A172 (cell line): ENCODE data around the gene ADAM20. TPM values are rescaled to one million over a fixed set of nuclear protein-coding genes. Genes with fewer than 3 reads are reported as not detected.
"Not testable (repeated sequence)": the region's sequence is repeated elsewhere in the genome, so short reads cannot be mapped to it uniquely, and the experiment has no call there.

Experiments used
- DNase-seq: peaks from one replicate; pipeline ENCODE4 v3.0.0-alpha.2; 2015; ENCODE audit warnings: low spot score
- total RNA-seq: library from RNA; depleted of rRNA; stranded (reverse); fragments of >200 nt; shearing (Covaris generic); gene quantifications from 2 replicates; pipeline ENCODE4 v1.2.3, GENCODE V29; 2014; rRNA removed

The ADAM20 gene
- total RNA-seq, result 0.14 TPM in 1 of 2 replicates, not detected in the other

DNA sequence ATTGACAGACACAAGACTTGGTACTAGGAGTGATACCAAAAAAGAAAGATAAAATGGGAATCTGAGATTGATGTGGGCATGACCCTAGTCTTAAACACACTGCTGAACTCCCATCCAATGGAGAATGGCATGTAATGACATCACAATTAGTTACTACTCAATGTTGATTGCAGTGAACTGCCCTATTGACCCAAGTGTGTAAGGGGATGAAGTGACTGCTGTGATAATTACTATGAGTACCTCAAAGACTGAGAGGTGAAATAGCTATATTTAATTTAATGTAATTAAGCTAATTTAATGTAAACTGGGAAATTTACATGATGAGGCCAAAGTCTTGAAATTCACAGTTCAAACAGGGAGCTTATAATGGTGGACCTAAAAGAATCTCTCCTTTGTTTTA, at the start of gene ADAM20:
Gene ADAM20 (minus strand): TSS at position 101 of the 400 bp plus-strand sequence. CDS start 10,247 bp downstream, outside the sequence.
- DNase-seq, result no peak

DNA sequence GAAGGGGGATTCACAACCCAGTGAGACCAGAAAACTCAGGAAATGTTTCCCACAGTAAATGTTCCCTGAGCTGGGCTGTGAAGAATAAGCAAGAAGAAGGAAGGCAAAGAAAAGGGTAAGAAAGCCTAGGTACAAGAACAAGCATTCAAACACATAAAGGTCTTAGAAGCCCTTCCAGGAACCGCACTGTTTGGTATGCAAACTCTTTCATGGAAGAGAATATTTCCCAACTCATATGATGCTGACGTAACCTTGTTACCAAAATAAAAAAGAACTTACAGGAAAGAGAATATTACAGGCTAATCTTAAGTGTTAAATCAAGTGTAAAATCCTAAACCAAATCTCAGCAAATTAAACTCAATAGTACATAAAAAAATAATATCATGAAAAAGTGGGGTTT, 42.1 kb upstream of the ADAM20 start:
- no peak for DNase-seq

DNA sequence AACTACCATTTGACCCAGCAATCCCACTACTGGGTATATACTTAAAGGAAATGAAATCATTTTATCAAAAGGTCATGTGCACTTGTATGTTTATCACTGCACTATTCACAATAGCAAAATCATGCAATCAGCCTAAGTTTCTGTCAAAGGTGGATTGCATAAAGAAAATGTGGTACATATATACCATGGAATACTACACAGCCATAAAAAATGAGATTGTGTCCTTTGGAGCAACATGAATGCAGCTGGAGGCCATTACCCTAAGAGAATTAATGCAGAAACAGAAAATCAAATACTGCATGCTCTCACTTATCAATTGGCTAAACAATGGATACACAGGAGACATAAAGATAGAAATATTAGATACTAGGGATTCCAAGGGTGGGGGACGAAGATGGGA, 38.2 kb upstream of the ADAM20 start:
- no peak for DNase-seq

DNA sequence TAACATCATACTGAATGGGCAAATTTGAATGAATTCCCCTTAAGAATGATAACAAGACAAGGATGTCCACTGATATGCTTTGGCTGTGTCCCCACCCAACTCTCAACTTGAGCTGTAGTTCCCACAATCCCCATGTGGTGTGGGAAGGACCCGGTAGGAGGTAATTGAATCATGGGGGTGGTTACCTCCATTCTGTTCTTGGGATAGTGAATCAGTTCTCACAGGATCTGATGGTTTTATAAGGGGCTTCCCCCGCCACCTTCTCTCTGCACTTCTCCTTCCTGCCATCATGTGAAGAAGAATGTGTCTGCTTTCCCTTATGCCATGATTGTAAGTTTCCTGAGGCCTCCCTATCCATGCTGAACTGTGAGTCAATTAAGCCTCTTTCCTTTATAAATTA, 36.3 kb upstream of the ADAM20 start:
- DNase-seq, result no peak

DNA sequence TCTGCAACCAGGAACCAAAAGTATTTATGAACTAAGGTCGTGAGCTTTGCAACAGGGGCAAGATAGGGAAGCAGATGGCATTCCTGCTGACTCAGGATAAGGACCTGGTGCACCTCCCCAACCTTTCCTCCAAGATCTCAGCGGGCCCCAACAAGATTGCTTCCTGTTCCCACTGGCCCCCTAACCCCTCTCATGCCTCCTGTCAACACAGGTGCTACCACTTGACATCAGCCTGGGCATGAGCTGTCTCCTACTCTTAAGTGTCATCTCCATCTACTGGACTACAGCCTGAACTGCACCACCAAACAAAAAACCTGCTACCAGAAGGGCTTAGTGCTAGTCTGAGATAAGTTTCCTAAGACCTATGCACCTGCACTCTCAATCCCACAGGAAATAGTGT, 33.0 kb upstream of the ADAM20 start:
- DNase-seq, result peak; percentile 13

DNA sequence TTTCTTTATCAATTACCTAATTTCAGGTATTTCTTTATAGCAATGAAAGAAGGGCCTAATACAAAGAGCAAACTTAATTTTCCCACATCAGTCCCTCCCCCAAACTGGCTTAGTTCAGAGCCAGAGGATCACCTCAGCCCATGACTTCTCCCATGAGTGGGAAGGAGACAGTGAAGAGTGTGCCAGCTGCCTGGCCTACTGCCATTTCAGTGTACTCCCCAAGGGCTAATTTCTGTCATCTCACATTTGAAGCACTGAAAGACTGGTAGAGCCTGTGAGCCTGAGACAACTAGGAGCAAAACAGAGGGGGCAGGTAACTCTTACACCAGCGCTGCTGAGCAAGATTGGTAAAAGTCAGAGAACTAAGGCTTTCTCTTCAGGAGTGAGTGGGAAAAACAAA, 29.1 kb upstream of the ADAM20 start:
- DNase-seq, result no peak

DNA sequence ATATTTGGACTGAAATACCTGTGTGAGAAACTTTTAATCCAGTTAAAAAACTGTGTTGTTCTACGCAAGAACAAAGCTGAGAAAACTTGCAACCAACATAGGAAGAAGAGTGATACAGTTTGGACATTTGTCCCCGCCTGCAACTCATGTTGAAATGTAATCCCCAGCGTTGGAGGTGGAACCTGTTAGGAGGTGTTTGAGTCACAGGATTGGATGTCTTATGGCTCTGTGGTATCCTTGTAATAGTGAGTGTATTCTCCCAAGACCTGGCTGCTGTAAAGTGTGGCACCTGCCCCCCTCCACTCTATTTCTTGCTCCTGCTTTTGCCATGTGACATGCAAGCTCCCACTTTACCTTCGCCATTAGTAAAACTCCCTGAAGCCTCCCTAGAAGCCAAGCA, 28.6 kb upstream of the ADAM20 start:
- DNase-seq, result no peak

DNA sequence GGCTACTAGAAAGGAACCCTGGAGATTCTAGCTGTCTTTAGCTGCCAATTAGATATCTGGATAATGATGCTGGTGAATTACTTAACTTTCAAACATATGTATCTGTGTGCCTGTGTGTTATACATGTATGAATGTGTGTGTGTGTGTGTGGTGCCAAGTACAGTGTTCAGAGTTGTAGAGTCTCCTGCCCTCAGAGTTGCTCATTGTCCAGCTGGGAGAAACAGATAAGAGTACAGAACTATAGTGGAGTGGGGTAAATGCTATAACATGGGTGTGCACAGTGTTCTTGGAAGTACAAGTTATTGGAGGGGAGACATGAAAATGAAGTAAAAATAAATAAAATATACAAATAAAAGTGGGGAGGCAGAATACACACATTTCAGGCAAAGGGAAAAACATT, 23.6 kb upstream of the ADAM20 start:
- DNase-seq, result no peak

DNA sequence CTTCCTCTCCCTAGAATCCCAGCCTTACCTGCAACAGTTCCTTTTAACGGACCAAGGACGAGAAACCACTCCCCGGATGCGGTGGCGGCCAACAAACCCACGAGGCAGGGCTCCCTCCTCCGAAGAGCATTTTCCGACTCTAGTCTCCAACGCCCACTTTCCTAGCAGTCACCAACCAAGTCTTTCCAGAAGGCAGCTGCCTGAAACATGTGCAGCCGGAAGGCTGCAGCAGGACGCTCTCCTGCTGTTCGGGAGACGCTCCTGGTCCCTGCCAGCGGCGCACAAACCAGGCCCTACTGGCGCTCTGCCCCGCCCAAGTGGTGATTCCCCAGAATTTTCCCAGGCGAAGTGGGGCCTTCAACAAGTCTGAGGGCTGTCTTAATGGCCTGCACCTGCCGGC, 21.1 kb upstream of the ADAM20 start:
- DNase-seq, result no peak

DNA sequence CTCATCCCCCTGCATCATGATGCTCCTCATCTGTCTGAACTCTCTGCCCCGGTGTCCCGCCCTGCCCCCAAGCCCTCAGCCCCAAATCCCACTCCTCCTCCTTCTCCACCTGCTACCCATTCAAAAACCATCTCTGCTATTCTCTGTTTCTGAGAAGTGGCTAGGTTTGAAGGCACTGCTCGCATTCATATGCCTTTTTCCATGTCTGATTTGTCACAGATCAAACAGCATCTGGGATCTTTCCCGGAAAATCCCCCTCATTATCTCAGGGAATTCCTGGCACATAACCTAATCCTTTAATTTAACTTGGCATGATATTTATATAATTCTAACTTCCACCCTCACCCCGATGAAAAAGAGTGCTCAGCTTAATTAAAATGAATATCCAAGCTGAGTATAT, 3.3 kb upstream of the ADAM20 start:
- DNase-seq, result no peak

DNA sequence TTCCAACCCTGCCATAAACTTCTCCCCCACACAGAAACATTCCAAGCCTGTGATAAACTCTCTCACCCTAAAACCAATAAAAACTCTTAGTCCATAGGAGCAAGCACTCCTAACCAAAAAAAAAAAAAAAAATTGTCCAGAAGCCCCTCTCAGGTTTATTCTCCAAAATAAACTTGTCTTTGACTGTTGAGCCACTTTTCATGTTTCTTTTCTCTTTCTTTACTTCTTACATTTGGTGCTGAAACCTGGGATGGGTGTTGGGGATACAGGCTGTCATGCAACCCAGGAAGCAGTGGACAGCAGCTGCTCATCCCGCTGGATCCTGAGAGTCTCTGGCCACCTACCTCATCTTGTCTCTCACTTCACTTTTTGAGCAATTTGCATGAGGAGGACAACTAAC, 2.0 kb upstream of the ADAM20 start:
- DNase-seq, result no peak

DNA sequence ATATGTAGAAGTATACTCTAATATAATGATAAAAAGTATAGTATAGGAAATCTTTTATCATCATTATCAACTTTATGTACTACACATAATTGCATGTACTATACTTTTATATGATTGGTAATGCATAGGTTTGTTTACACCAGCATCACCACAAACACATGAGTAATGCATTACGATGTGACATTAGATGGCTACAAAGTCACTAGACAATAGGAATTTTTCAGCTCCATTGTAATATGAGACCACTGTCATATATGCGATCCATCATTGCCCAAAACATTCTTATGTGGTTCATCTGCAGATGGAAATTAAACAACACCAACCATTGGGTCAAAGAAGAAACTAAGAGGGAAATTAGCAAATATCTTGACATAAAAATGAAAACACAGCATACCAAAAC, 4.4 kb downstream of the ADAM20 start:
- DNase-seq, result no peak

DNA sequence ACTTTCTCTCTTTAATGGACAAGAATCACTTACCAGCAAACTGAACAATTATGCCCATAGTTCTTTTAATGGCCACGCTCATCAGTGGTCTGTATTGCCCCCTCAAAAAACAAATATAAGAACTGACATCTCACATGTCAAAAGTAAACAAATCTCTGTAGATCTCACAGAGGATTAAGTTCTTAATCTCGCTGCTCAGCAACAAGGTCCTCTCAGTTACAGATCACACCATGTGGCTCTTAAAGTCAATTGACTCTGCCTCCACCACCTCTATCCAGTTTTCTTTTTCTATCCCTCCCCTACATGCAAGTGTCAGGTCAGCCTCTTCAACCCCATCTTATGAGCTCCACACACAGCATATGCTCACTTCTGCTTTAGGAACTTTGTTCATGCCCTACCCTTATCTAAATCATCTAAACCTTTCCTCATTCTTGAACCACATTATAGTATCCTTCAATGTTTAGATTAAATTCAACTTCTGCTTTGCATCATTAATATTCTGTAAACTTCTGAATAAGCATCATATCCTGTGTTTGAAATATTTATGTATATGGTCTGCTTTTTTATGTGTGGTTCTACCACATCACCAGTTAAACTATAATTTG, 7.2 kb downstream of the ADAM20 start:
- no peak for DNase-seq

DNA sequence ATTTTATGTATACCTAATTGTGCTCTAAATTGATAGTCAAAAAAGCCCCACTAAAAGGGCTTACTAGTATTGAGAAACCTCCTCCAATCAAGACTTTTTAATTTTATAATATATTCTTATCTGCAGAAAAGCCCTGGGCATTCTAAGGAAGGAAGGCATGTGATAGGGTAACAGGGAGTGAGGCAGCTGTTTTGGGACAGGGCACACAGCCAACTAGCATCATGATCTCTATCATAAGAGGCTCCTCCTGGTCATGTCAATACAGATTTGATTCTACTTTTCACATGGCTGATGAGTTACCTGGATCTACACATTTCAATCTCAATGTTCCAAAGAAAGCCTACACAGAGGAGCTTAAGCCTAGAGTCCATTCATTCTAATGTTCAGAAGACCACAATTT, 9.1 kb downstream of the ADAM20 start:
- DNase-seq, result no peak

DNA sequence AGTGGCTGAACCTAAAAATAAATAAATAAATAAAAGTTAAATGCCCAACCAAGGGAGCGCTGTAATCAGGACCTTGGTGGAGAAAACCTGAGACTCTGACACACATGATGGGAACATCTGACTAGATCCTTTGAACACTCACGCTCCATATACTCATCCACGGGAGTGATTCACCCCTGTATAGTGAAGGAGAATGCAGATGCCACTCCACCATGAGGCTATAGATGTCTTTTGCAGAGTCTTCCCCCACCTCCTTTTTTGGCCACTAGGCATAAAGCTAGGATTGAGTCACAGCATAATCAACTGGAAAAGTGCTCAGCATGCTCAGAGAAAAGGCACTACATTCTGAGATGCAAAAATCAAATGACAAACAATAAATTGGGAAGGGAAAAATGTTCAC, 19.0 kb downstream of the ADAM20 start:
- no peak for DNase-seq

DNA sequence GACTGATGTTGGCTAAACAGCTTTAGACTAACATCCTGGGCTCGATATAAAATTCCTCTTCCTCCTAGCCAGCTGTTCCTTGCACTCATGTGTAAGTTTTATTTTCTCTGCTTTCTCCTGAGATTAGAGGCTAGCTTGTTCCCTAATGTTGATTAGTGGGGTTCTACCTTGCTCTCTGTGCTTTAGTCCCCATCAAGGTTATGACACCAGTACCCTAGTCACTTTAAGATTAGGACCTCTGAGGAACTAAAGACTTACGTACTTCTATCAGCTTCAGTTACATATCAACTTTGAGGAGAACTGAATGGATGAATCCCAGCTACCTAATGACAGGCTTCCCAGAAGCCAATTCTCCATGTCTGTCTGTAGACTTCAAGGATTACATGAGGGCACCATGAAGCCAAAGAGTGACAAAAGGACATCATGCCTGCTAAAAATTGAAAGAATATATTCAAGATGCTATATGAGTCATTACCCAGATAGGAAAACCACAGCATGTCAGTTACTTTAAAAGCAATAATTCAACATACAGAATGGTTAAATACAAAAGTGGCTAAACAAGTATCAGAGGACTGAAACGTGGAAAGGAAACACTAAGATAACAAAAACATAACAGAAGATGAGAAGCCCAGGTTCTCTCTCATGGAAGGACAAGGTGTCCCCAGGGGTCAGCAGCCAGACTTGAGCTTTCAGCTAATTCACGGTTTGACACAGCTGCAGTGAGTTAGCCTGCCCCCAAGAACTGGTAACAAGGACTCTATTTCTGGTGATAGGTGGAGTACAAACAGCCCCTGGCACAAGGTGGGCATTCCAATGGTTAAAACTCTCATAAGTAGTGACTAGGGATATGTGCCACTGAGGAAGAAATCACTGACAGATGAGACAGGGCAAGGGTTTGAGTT, 20.4 kb downstream of the ADAM20 start:
- peak; percentile 10 for DNase-seq

DNA sequence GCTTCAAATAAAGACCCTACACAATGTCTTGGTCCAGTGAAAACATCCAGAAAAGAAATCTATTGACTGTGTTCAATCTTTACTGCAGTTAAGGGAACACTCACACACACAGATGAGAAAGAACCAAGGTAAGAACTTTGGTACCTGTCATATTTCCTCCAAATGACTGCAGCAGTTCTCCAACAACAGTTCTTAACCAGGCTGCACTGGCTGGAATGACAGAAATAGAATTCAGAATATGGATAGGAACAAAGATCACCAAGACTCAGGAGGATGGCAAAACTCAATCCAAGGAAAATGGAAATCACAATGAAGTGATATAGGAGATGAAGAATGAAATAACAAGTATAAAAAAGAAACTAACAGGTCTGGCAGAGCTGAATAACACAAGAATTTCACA, 36.6 kb downstream of the ADAM20 start:
- DNase-seq, result no peak

DNA sequence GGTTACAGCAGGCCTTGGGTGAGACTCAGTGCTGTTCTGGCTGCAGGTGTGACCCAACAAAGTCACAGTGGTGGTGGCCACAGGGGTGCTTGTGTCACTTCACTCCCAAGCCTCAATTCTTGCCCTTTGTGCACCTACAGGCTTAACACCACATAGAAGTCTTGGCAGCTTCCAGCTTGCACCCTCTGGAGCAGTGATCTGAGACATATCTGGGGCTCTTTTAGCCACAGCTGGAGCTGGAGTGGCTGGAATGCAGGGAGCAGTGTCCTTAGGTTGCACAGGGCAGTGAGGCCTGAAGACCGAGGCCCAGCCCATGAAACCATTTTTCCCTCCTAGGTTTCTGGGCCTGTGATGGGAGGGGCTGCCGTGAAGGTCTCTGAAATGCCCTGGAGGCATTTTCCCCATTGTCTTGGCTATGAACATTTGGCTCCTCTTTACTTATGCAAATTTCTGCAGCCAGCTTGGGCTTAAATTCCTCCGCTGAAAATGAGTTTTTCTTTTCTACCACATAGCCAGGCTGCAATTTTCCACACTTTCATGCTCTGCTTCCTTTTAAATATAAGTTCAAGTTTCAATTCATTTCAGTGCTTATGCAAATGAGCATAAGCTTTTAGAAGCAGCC, 45.1 kb downstream of the ADAM20 start:
- DNase-seq, result no peak

DNA sequence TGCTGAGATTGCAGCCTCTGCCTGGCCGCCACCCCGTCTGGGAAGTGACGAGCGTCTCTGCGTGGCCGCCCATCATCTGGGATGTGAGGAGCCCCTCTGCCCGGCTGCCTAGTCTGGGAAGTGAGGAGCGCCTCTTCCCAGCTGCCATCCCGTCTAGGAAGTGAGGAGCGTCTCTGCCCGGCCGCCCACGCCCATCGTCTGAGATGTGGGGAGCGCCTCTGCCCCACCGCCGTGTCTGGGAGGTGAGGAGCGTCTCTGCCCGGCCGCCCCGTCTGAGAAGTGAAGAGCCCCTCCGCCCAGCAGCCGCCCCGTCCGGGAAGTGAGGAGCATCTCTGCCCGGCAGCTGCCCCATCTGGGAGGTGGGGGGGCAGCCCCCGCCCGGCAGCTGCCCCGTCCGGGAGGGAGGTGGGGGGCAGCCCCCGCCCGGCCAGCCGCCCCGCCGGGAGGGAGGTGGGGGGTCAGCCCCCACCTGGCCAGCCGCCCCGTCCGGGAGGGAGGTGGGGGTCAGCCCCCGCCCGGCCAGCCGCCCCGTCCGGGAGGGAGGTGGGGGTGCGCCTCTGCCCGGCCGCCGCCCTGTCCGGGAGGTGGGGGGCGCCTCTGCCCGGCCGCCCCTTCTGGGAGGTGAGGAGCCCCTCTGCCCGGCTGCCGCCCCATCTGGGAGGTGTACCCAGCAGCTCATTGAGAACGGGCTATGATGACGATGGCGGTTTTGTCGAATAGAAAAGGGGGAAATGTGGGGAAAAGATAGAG, 57.3 kb downstream of the ADAM20 start:
- not testable (repeated sequence) for DNase-seq

DNA sequence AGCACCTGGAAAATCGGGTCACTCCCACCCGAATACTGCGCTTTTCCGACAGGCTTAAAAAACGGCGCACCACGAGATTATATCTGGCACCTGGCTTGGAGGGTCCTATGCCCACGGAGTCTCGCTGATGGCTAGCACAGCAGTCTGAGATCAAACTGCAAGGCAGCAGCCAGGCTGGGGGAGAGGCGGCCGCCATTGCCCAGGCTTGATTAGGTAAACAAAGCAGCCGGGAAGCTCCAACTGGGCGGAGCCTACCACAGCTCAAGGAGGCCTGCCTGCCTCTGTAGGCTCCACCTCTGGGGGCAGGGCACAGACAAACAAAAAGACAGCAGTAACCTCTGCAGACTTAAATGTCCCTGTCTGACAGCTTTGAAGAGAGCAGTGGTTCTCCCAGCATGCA, 59.3 kb downstream of the ADAM20 start:
- DNase-seq, result not testable (repeated sequence)

DNA sequence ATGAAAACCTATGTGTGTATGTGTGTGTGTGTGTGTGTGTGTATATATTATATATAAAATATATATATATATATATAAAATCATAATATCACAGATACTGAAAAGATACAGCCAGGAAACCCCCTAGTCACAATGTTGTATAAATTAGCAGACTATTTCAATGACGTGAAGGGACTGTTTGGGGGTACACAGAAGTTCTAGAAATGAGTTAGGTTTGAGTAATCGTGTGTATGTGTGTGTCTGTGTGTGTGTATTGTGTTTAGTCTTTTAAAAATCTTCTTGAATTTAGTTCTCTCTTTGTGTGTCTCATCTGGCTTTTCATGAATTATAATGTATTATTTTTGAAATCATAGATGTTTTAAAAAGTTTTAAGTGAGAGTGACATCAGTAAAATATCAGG, 61.0 kb downstream of the ADAM20 start:
- no peak for DNase-seq
